K562 (cell line): ENCODE data around the gene RFLNA. TPM values are rescaled to one million over a fixed set of nuclear protein-coding genes. Genes with fewer than 3 reads are reported as not detected.

ENCODE experiments used
- CAMTA2 ChIP-seq: fragments of 250-450 bp; sonication (Bioruptor Pico); conservative IDR thresholded peaks from 2 replicates; pipeline ENCODE4 v1.5.1; 2022
- CBFA2T2 ChIP-seq: fragments of 450-650 bp; conservative IDR thresholded peaks from 2 replicates; pipeline ENCODE4 v1.6.1; 2017; ENCODE audit warnings: mild to moderate bottlenecking
- FOXA1 ChIP-seq: fragments of 450-650 bp; IDR thresholded peaks from 2 replicates; pipeline ENCODE4 v1.6.1; 2016; ENCODE audit warnings: mild to moderate bottlenecking, borderline replicate concordance
- KLF1 ChIP-seq: fragments of 450-650 bp; IDR thresholded peaks from 2 replicates; pipeline ENCODE4 v1.6.1; 2016; ENCODE audit warnings: missing genetic modification characterization, missing compliant biosample characterization
- MAFF ChIP-seq: IDR thresholded peaks from 2 replicates; pipeline ENCODE4 v1.6.1; 2012; ENCODE audit warnings: low read length, improper control_type of control experiment
- PBX2 ChIP-seq, 2 experiments: IDR thresholded peaks in 1 of 2; conservative IDR thresholded peaks in 1 of 2; 2 replicates each; pipeline ENCODE4 v1.6.1; 2016; ENCODE audit warnings: low read depth in 2 of 2, mild to moderate bottlenecking in 1 of 2, missing compliant biosample characterization in 1 of 2, missing genetic modification characterization in 1 of 2, moderate library complexity in 1 of 2
- RAD21 ChIP-seq, 2 experiments: fragments of 250-450 bp in 1 of 2; fragments of 450-650 bp in 1 of 2; sonication (Bioruptor Pico) in 1 of 2; formaldehyde crosslinking in 1 of 2; IDR thresholded peaks in 1 of 2; conservative IDR thresholded peaks in 1 of 2; 2 replicates each; pipeline versions ENCODE4 v1.4.0 to v1.8.0; 2020 to 2022; ENCODE audit warnings: mild to moderate bottlenecking in 2 of 2, moderate library complexity in 1 of 2
- REST ChIP-seq, 2 experiments: fragments of 450-650 bp; formaldehyde crosslinking in 1 of 2; IDR thresholded peaks; 2 replicates each; pipeline versions ENCODE4 v1.4.0 to v1.6.1; 2014 to 2020; ENCODE audit warnings: mild to moderate bottlenecking in 2 of 2, borderline replicate concordance in 1 of 2, low read depth in 1 of 2
- SOX6 ChIP-seq: fragments of 450-650 bp; IDR thresholded peaks from 2 replicates; pipeline ENCODE4 v1.6.1; 2014; ENCODE audit warnings: mild to moderate bottlenecking
- STAT5B ChIP-seq: fragments of 250-450 bp; sonication (Bioruptor Pico); IDR thresholded peaks from 2 replicates; pipeline ENCODE4 v1.8.0; 2021; ENCODE audit warnings: mild to moderate bottlenecking, inconsistent platforms
- ZBTB12 ChIP-seq: fragments of 250-450 bp; sonication (Bioruptor Pico); IDR thresholded peaks from 2 replicates; pipeline ENCODE4 v1.4.0; 2020
- ZNF24 ChIP-seq: fragments of 450-650 bp; IDR thresholded peaks from 2 replicates; pipeline ENCODE4 v1.6.1; 2016
- polyA plus RNA-seq, 8 experiments: library from polyadenylated mRNA; depleted of rRNA in 4 of 8; stranded (reverse) in 5 of 8; unstranded in 3 of 8; fragments of >200 nt; fragmentation: Nextera tagmentation in 2 of 8; fragmentation: Illumina TruSeq in 1 of 8; extraction: Ambion mirVana in 2 of 8; extraction: Trizol in 1 of 8; gene quantifications; 2 replicates each; pipeline versions ENCODE4 v1.2.1 to v1.2.3, GENCODE V29; 2011 to 2014; ENCODE audit warnings: inconsistent platforms in 1 of 8, missing spikeins in 1 of 8
- total RNA-seq, 7 experiments: library from RNA; depleted of rRNA in 6 of 7; stranded (reverse); fragments of >200 nt in 6 of 7; fragmentation: Illumina TruSeq in 2 of 7; extraction: Trizol in 2 of 7; gene quantifications; 2 replicates each; pipeline versions ENCODE4 v1.2.1 to v1.2.3, GENCODE V29; 2011 to 2021; ENCODE audit warnings: low replicate concordance in 1 of 7
- TF ChIP-seq, protein P1 (sequence below): fragments of 450-650 bp; formaldehyde crosslinking; IDR thresholded peaks from 2 replicates; pipeline ENCODE4 v1.4.0; 2020; ENCODE audit warnings: mild to moderate bottlenecking, mixed read lengths

Gene RFLNA
- total and polyA plus RNA-seq, 9 of the 15 experiments (the other 6 are each of a cell fraction or from before 2014, with no cell fraction given) = not detected

DNA sequence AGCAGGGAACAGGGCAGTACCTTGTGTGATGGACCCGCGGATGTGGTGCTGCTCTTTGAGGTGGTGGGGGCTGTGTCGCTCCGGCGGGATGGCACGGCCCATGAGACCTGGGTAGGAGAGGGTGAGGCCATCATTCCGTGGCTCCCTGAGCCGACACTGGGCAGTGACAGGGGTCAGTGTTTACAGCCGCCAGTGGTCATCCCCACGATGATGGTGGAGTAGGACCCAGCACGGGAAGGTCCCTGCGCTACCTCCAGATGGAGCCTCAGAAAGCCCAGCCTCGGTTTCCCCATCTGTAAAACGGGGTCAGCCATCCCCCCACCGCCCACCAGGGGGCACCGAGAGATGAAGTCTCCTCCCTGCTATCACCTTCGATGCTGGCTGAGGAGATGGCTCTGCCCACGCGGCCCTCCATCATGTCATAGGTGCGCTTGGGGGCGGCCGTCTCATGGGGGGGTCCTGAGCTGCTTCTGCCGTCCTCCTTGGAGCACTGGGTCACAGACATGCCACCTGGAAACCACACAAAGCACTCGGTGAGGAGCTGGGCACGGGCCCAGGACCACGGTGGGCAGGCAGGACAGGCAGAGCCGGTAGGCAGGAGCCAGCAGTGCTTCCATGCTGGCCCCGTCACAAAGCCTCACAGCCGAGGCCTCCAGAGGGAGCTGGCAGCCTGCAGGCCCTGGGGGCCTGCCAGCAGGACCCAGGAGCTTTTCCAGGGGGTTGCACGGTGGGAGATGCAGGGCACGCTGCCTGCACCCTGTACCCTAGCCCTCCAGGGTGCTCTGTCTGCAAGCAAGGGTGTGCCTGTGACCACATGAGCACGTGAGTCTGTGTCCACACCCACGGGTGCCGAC, 53.1 kb downstream of the RFLNA start (continued):
- TF ChIP-seq CBFA2T2 (no peak), FOXA1 (no peak), MAFF (no peak), ZNF24 (no peak), REST (IDR thresholded peaks at IDR 0.05; ENCODE audit: borderline replicate concordance) (peak; percentile 37; the same call in 1 of the 2 replicates), REST (CRISPR knock-in tag; IDR thresholded peaks at IDR 0.05; ENCODE audit: low read depth) (no peak), SOX6 (no peak), ZBTB12 (CRISPR knock-in tag) (no peak), CAMTA2 (no peak), STAT5B (CRISPR knock-in tag) (no peak), PBX2 (CRISPR knock-in tag; IDR thresholded peaks at IDR 0.05; ENCODE audit: low read depth) (no peak), PBX2 (tag; conservative IDR thresholded peaks at IDR 0.05; ENCODE audit: low read depth) (no peak), RAD21 (CRISPR knock-in tag; conservative IDR thresholded peaks at IDR 0.05 in 1 of 2, IDR thresholded peaks at IDR 0.05 in 1 of 2) (peak in 1 of 2 experiments; percentile 59; a peak in 2 of 4 replicates), KLF1 (tag) (no peak)
- TF ChIP-seq, protein P1, sequence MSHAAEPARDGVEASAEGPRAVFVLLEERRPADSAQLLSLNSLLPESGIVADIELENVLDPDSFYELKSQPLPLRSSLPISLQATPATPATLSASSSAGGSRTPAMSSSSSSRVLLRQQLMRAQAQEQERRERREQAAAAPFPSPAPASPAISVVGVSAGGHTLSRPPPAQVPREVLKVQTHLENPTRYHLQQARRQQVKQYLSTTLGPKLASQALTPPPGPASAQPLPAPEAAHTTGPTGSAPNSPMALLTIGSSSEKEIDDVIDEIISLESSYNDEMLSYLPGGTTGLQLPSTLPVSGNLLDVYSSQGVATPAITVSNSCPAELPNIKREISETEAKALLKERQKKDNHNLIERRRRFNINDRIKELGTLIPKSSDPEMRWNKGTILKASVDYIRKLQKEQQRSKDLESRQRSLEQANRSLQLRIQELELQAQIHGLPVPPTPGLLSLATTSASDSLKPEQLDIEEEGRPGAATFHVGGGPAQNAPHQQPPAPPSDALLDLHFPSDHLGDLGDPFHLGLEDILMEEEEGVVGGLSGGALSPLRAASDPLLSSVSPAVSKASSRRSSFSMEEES (CRISPR knock-in tag) = no peak
